Trophoblast cell (in vitro differentiated cells and primary cell): ENCODE data around the gene DUOXA1. TPM values are rescaled to one million over a fixed set of nuclear protein-coding genes. Genes with fewer than 3 reads are reported as not detected.
A peak's percentile ranks its signal among the peaks of the same experiment; 100 is the strongest.

Experiments used
- DNase-seq, 2 donors: peaks; one replicate each; pipeline ENCODE4 v3.0.0-alpha.2; 2016
- H2AFZ ChIP-seq: 2 replicates; pipeline ENCODE4 v1.6.1; 2013; ENCODE audit warnings: low read length, moderate library complexity, mild to moderate bottlenecking; ENCODE audit not compliant: insufficient read depth, poor library complexity
- H2AK5ac ChIP-seq: 2 replicates; pipeline ENCODE4 v1.6.1; 2013; ENCODE audit warnings: mild to moderate bottlenecking, low read length
- H2BK120ac ChIP-seq: 2 replicates; pipeline ENCODE4 v1.6.1; 2013; ENCODE audit warnings: low read length, mild to moderate bottlenecking, moderate library complexity; ENCODE audit not compliant: insufficient read depth, poor library complexity
- H2BK12ac ChIP-seq: 2 replicates; pipeline ENCODE4 v1.6.1; 2013; ENCODE audit warnings: mild to moderate bottlenecking, low read length, moderate library complexity
- H2BK5ac ChIP-seq: 2 replicates; pipeline ENCODE4 v1.6.1; 2013; ENCODE audit warnings: low read length, low read depth, moderate library complexity, mild to moderate bottlenecking; ENCODE audit not compliant: poor library complexity
- H3K14ac ChIP-seq: 2 replicates; pipeline ENCODE4 v1.6.1; 2013; ENCODE audit warnings: mild to moderate bottlenecking, low read length
- H3K18ac ChIP-seq: 2 replicates; pipeline ENCODE4 v1.6.1; 2013; ENCODE audit warnings: mild to moderate bottlenecking, low read length
- H3K23ac ChIP-seq: 2 replicates; pipeline ENCODE4 v1.6.1; 2013; ENCODE audit warnings: low read length
- H3K27ac ChIP-seq: 2 replicates; pipeline ENCODE4 v1.5.1; 2013; ENCODE audit warnings: low read depth, mild to moderate bottlenecking, inconsistent platforms, low read length, moderate library complexity
- H3K27me3 ChIP-seq: 2 replicates; pipeline ENCODE4 v1.6.1; 2013; ENCODE audit warnings: inconsistent platforms, mild to moderate bottlenecking, low read length, moderate library complexity; ENCODE audit not compliant: insufficient read depth
- H3K36me3 ChIP-seq, 2 experiments: 1 replicate in 1 of 2; 2 replicates in 1 of 2; pipeline ENCODE4 v1.6.1; 2013; ENCODE audit warnings: low read length in 2 of 2, mild to moderate bottlenecking in 2 of 2, moderate library complexity in 1 of 2; ENCODE audit not compliant: insufficient read depth in 2 of 2, control insufficient read depth in 1 of 2
- H3K4ac ChIP-seq: 2 replicates; pipeline ENCODE4 v1.6.1; 2013; ENCODE audit warnings: low read depth, mild to moderate bottlenecking, low read length, moderate library complexity
- H3K4me1 ChIP-seq, 2 experiments: 1 replicate in 1 of 2; 2 replicates in 1 of 2; pipeline ENCODE4 v1.6.1; 2013; ENCODE audit warnings: low read length in 2 of 2, mild to moderate bottlenecking in 2 of 2, moderate library complexity in 1 of 2; ENCODE audit not compliant: insufficient read depth in 2 of 2, control insufficient read depth in 1 of 2
- H3K4me2 ChIP-seq: 2 replicates; pipeline ENCODE4 v1.6.1; 2013; ENCODE audit warnings: inconsistent platforms, mild to moderate bottlenecking, low read length, moderate library complexity
- H3K4me3 ChIP-seq: 2 replicates; pipeline ENCODE4 v1.5.1; 2013; ENCODE audit warnings: mild to moderate bottlenecking, low read depth, low read length, inconsistent platforms
- H3K79me1 ChIP-seq: one replicate; pipeline ENCODE4 v1.6.1; 2013; ENCODE audit warnings: low read length
- H3K79me2 ChIP-seq: 2 replicates; pipeline ENCODE4 v1.6.1; 2013; ENCODE audit warnings: low read length, mild to moderate bottlenecking; ENCODE audit not compliant: control insufficient read depth, insufficient read depth, poor library complexity
- H3K9ac ChIP-seq: 2 replicates; pipeline ENCODE4 v1.6.1; 2013; ENCODE audit warnings: mild to moderate bottlenecking, low read length
- H3K9me3 ChIP-seq: 2 replicates; pipeline ENCODE4 v1.6.1; 2013; ENCODE audit warnings: low read depth, mild to moderate bottlenecking, control low read depth, inconsistent platforms, low read length; ENCODE audit not compliant: insufficient read depth
- H4K12ac ChIP-seq: 2 replicates; pipeline ENCODE4 v1.6.1; 2013; ENCODE audit warnings: low read depth, mild to moderate bottlenecking, low read length, moderate library complexity
- H4K8ac ChIP-seq: 2 replicates; pipeline ENCODE4 v1.6.1; 2013; ENCODE audit warnings: low read depth, mild to moderate bottlenecking, low read length, moderate library complexity
- H4K91ac ChIP-seq: one replicate; pipeline ENCODE4 v1.6.1; 2013; ENCODE audit warnings: low read depth, mild to moderate bottlenecking, low read length, moderate library complexity
- WGBS: extraction: QIAGEN DNeasy Blood & Tissue Kit; methylation state at CpG from one replicate; pipeline ENCODE4 v1.1.7; 2013; ENCODE audit warnings: missing lambda C conversion rate; ENCODE audit not compliant: insufficient read length, insufficient coverage; ENCODE audit errors: extremely low coverage; 5-methylcytosine and 5-hydroxymethylcytosine counted together
- polyA plus RNA-seq: library from polyadenylated mRNA; stranded (reverse); fragments of 200-250 nt; gene quantifications from 2 replicates; pipeline ENCODE4 v1.2.3, GENCODE V29; 2013

DUOXA1 gene, protein sequence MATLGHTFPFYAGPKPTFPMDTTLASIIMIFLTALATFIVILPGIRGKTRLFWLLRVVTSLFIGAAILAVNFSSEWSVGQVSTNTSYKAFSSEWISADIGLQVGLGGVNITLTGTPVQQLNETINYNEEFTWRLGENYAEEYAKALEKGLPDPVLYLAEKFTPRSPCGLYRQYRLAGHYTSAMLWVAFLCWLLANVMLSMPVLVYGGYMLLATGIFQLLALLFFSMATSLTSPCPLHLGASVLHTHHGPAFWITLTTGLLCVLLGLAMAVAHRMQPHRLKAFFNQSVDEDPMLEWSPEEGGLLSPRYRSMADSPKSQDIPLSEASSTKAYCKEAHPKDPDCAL
- 2.8 and 3.4 TPM in 2 replicates for polyA plus RNA-seq

DNA sequence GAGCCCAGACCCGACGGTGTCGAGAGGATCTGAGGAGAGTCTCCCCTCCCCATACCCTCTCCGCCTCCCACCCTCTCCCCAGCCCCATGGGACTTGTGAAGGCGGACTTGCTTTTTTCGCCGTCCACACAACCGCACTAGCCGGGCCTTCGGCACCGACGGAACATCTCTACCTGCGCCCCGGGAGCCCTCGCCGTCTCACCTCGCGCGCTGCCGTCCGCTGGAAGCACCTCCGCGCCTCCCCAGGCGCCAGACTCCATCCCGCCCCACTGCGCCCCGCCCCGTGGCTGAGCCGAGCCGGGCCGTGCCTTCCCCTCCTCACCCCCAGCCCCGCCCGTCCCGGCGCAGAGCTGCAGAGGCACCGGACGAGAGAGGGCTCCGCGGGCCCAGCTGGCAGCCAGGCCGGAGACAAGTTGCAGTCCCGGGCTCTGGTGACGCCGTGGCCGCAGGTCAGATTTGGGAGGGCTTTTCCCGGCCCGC is at the start of gene DUOXA1, which contains the start of gene DUOX1:
DUOXA1 (minus strand) TSS at position 229 of the 479 bp plus-strand sequence. CDS start 6,865 bp downstream, outside the sequence.
DUOX1 (plus strand) TSS at position 344 of the 479 bp plus-strand sequence. CDS start 1,973 bp downstream, outside the sequence.
- Histone ChIP-seq H3K9me3 (peaks cover 12% of the 10 kb centered on the region), H3K4me1 (peaks cover 0 to 5% of the 10 kb centered on the region in 2 experiments), H2BK5ac (no peak within 1 kb of the TSS), H3K27ac (no peak within 1 kb of the TSS), H2AK5ac (no peak within 1 kb of the TSS), H3K18ac (no peak within 1 kb of the TSS), H3K23ac (peak within 1 kb of the TSS; percentile 58), H3K9ac (no peak within 1 kb of the TSS), H4K8ac (no peak within 1 kb of the TSS), H4K91ac (no peak within 1 kb of the TSS), H2AFZ (no peak within 1 kb of the TSS), H3K79me1 (no peaks in the 10 kb centered on the region), H3K4me2 (peak within 1 kb of the TSS; percentile 8), H3K4me3 (peak within 1 kb of the TSS; percentile 11), H2BK12ac (no peak within 1 kb of the TSS), H3K27me3 (peaks cover 52% of the 10 kb centered on the region), H3K14ac (no peak within 1 kb of the TSS), H3K36me3 (no peaks in the 10 kb centered on the region), H2BK120ac (no peak within 1 kb of the TSS), H4K12ac (no peak within 1 kb of the TSS), H3K79me2 (no peaks in the 10 kb centered on the region), H3K4ac (no peak within 1 kb of the TSS)
- DNase-seq: peak in 1 of 2 donors; percentile 11
- no CpG with 5 or more reads among the region's 46 CpGs for WGBS

DNA sequence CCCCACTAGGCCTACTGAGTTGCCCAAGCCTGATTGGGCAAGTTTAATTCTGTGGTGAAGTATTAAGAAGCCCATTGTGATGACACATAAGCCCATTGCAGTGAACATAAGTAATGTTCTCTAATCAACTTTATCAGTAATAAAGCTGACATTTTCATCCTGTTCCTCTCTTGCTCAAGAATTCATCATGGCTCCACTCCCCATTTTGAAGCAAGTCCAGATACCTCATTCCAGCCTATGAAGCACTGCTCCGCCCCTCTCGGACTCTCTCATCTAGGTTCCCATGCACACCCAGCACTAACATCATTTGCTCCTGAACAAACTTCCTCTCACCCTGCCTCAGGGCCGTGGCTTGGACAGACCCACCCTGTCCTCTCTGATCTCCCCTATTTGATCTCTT is 47.6 kb upstream of the DUOXA1 start:
- no CpG with 5 or more reads among the region's 3 CpGs for WGBS
- Histone ChIP-seq H3K4me3 (no peak overlapping the region), H2AK5ac (no peak overlapping the region), H3K9me3 (peaks cover 3% of the 10 kb centered on the region), H3K4ac (no peak overlapping the region), H3K36me3 (peaks cover 4 to 6% of the 10 kb centered on the region in 2 experiments), H3K4me1 (no peaks in the 10 kb centered on the region), H4K91ac (no peak overlapping the region), H3K23ac (no peak overlapping the region), H4K12ac (no peak overlapping the region), H2AFZ (no peak overlapping the region), H3K14ac (no peak overlapping the region), H3K9ac (no peak overlapping the region), H3K4me2 (no peak overlapping the region), H2BK5ac (no peak overlapping the region), H3K27ac (no peak overlapping the region), H3K18ac (no peak overlapping the region), H2BK12ac (no peak overlapping the region), H3K27me3 (no peaks in the 10 kb centered on the region), H3K79me1 (no peaks in the 10 kb centered on the region), H3K79me2 (no peaks in the 10 kb centered on the region), H4K8ac (no peak overlapping the region), H2BK120ac (no peak overlapping the region)
- no peak for DNase-seq

DNA sequence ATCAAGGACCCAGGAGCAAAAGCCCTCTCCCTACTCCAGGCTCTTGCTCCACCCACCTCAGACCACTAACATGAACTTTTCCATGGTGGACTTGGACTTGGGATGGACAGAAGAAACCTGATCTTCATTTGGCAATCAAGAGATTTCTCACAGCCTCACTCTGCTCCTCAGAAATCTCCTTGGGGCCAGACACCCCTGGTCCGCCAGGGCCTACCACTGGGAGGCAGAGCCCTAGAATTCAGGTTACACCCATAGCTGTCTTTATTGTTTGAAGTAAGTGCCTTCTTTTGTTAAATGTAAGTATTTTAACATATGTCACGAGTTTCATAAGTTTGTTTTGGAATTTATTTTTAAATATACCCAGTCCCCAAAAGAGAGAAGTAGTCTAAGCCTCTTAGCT is 44.9 kb upstream of the DUOXA1 start:
- WGBS: no CpG with 5 or more reads among the region's 2 CpGs
- Histone ChIP-seq H3K4me1 (no peaks in the 10 kb centered on the region), H3K14ac (no peak overlapping the region), H4K91ac (no peak overlapping the region), H3K23ac (no peak overlapping the region), H3K18ac (no peak overlapping the region), H3K36me3 (peaks cover 8 to 9% of the 10 kb centered on the region in 2 experiments), H3K79me1 (no peaks in the 10 kb centered on the region), H2BK12ac (no peak overlapping the region), H4K12ac (no peak overlapping the region), H3K27ac (no peak overlapping the region), H2AFZ (no peak overlapping the region), H2BK5ac (no peak overlapping the region), H3K4me3 (no peak overlapping the region), H3K27me3 (no peaks in the 10 kb centered on the region), H4K8ac (no peak overlapping the region), H2BK120ac (no peak overlapping the region), H3K4me2 (no peak overlapping the region), H3K4ac (no peak overlapping the region), H3K9ac (no peak overlapping the region), H3K79me2 (no peaks in the 10 kb centered on the region), H2AK5ac (no peak overlapping the region), H3K9me3 (no peaks in the 10 kb centered on the region)
- DNase-seq: no peak

DNA sequence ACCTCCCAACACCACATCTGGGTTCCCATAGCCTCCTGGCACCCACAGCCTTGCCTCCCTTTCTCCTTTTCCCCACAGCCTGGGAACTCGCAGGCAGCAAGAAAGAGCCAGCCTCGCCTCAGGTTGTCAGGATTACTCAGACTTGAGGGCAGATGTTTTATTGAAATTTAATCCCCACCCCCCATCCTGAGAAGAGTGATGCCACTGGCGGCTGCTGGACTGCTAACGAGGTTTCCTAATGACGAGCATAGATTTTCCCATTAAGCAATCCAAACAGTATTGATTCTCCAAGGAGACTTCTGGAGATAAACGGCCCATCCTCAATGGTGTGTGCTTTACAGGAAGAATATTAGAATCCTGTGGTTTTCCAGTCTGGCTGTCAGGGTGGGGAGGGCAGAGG is 44.4 kb upstream of the DUOXA1 start:
- Histone ChIP-seq H3K4me2 (no peak overlapping the region), H2BK120ac (no peak overlapping the region), H3K27ac (no peak overlapping the region), H3K9ac (no peak overlapping the region), H3K79me2 (no peaks in the 10 kb centered on the region), H3K27me3 (no peaks in the 10 kb centered on the region), H3K36me3 (peaks cover 8 to 9% of the 10 kb centered on the region in 2 experiments), H2AK5ac (no peak overlapping the region), H4K12ac (no peak overlapping the region), H3K79me1 (no peaks in the 10 kb centered on the region), H3K14ac (no peak overlapping the region), H3K4me1 (no peaks in the 10 kb centered on the region), H2BK12ac (no peak overlapping the region), H4K91ac (no peak overlapping the region), H4K8ac (no peak overlapping the region), H3K23ac (no peak overlapping the region), H3K4ac (no peak overlapping the region), H3K4me3 (no peak overlapping the region), H3K18ac (no peak overlapping the region), H2BK5ac (no peak overlapping the region), H3K9me3 (no peaks in the 10 kb centered on the region), H2AFZ (no peak overlapping the region)
- DNase-seq: no peak
- no CpG with 5 or more reads among the region's 6 CpGs for WGBS
